Endodermal cell (in vitro differentiated cells): Measurements from ENCODE around the gene GCNT2. TPM values are rescaled to one million over a fixed set of nuclear protein-coding genes. Genes with fewer than 3 reads are reported as not detected.

Experiments
- DNase-seq: peaks from one replicate; pipeline ENCODE4 v3.0.0-alpha.2; 2017
- H3K27ac ChIP-seq: 2 replicates; pipeline ENCODE4 v1.5.1; 2013; ENCODE audit warnings: mild to moderate bottlenecking, low read depth, low read length, moderate library complexity
- H3K27me3 ChIP-seq: 2 replicates; pipeline ENCODE4 v1.6.1; 2013; ENCODE audit warnings: mild to moderate bottlenecking, low read length, moderate library complexity; ENCODE audit not compliant: insufficient read depth, control insufficient read depth, poor library complexity, severe bottlenecking
- H3K36me3 ChIP-seq: 2 replicates; pipeline ENCODE4 v1.7.0; 2013; ENCODE audit warnings: mild to moderate bottlenecking, low read length, moderate library complexity; ENCODE audit not compliant: control insufficient read depth, insufficient read depth
- H3K4me1 ChIP-seq: one replicate; pipeline ENCODE4 v1.7.0; 2013; ENCODE audit warnings: low read length; ENCODE audit not compliant: control insufficient read depth, insufficient read depth
- H3K4me3 ChIP-seq: 2 replicates; pipeline ENCODE4 v1.5.1; 2013; ENCODE audit warnings: mild to moderate bottlenecking, low read length, moderate library complexity
- H3K9ac ChIP-seq: 2 replicates; pipeline ENCODE4 v1.6.1; 2013; ENCODE audit warnings: mild to moderate bottlenecking, low read length, moderate library complexity; ENCODE audit not compliant: poor library complexity, severe bottlenecking; ENCODE audit errors: extremely low read depth
- H3K9me3 ChIP-seq: 2 replicates; pipeline ENCODE4 v1.6.1; 2013; ENCODE audit warnings: mild to moderate bottlenecking, low read length, moderate library complexity; ENCODE audit not compliant: control insufficient read depth
- H3K27ac Mint-ChIP-seq: 2 replicates; pipeline ENCODE4 v1.8.0; 2020; ENCODE audit warnings: mixed read lengths
- H3K27me3 Mint-ChIP-seq: 2 replicates; pipeline ENCODE4 v1.8.0; 2021; ENCODE audit warnings: mild to moderate bottlenecking, mixed read lengths; ENCODE audit not compliant: insufficient read depth
- H3K36me3 Mint-ChIP-seq: 2 replicates; pipeline ENCODE4 v1.8.0; 2020; ENCODE audit warnings: low read depth, mixed read lengths
- H3K4me1 Mint-ChIP-seq: 2 replicates; pipeline ENCODE4 v1.8.0; 2020; ENCODE audit warnings: mixed read lengths
- H3K4me3 Mint-ChIP-seq: 2 replicates; pipeline ENCODE4 v1.8.0; 2020; ENCODE audit warnings: mild to moderate bottlenecking, moderate library complexity, mixed read lengths
- H3K9me3 Mint-ChIP-seq: 2 replicates; pipeline ENCODE4 v1.8.0; 2020; ENCODE audit warnings: mild to moderate bottlenecking, mixed read lengths
- CTCF ChIP-seq: fragments of 200-600 bp; sonication (generic); conservative IDR thresholded peaks from 2 replicates; pipeline ENCODE4 v1.5.0; 2021; ENCODE audit warnings: antibody characterized with exemption, mild to moderate bottlenecking
- WGBS, 2 experiments: methylation state at CpG; one replicate each; pipeline versions ENCODE4 v1.1.5 to v1.1.7; 2013; ENCODE audit warnings: missing lambda C conversion rate in 2 of 2, mixed read lengths in 1 of 2; ENCODE audit not compliant: insufficient coverage in 1 of 2, insufficient read length in 1 of 2; 5-methylcytosine and 5-hydroxymethylcytosine counted together
- total RNA-seq, 2 donors: library from RNA; stranded (reverse); fragmentation: NEBNext Ultra II Directional in 1 of 2; extraction: Animal tissue kit (Norgen Biotek cat#: 25700) in 1 of 2; gene quantifications; 2 replicates in 1 of 2; 3 replicates in 1 of 2; pipeline ENCODE4 v1.2.1, GENCODE V29; 2021

GCNT2 gene
- total RNA-seq, 2 donors from 2014 or later = 23.3 to 24.9 TPM

DNA sequence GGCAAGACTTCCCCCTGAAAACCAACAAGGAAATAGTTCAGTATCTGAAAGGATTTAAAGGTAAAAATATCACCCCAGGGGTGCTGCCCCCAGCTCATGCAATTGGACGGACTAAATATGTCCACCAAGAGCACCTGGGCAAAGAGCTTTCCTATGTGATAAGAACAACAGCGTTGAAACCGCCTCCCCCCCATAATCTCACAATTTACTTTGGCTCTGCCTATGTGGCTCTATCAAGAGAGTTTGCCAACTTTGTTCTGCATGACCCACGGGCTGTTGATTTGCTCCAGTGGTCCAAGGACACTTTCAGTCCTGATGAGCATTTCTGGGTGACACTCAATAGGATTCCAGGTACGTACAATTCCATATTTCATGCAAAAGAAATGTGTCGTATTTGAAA, 35.8 kb downstream of the GCNT2 start:
- H3K27ac Mint-ChIP-seq = no peak overlapping the region
- no peak for DNase-seq
- TF ChIP-seq CTCF = no peak
- Histone ChIP-seq H3K27me3 (no peaks in the 10 kb centered on the region), H3K4me1 (peaks cover 11% of the 10 kb centered on the region), H3K9ac (no peak overlapping the region), H3K36me3 (no peaks in the 10 kb centered on the region), H3K9me3 (no peaks in the 10 kb centered on the region), H3K27ac (no peak overlapping the region), H3K4me3 (peak overlapping the region; percentile 80)
- H3K27me3 Mint-ChIP-seq = no peaks in the 10 kb centered on the region
- peaks cover 60% of the 10 kb centered on the region for H3K4me1 Mint-ChIP-seq
- peak overlapping the region; percentile 69 for H3K4me3 Mint-ChIP-seq
- no peaks in the 10 kb centered on the region for H3K36me3 Mint-ChIP-seq
- no peaks in the 10 kb centered on the region for H3K9me3 Mint-ChIP-seq
- 85 to 92% methylated on average over 5 to 6 of the region's 6 CpGs for WGBS, 2 experiments

- no peaks in the 10 kb centered on the region for H3K27me3 ChIP-seq
- no peak for DNase-seq
- no peaks in the 10 kb centered on the region for H3K9me3 ChIP-seq
- Mint-ChIP-seq H3K27me3 (no peaks in the 10 kb centered on the region), H3K36me3 (no peaks in the 10 kb centered on the region), H3K4me1 (peaks cover 60% of the 10 kb centered on the region), H3K27ac (no peak overlapping the region), H3K4me3 (peak overlapping the region; percentile 69), H3K9me3 (no peaks in the 10 kb centered on the region)
- no peaks in the 10 kb centered on the region for H3K36me3 ChIP-seq
- H3K9ac ChIP-seq = no peak overlapping the region
- TF ChIP-seq CTCF = no peak
- H3K27ac ChIP-seq = no peak overlapping the region
- H3K4me3 ChIP-seq = peak overlapping the region; percentile 54
- peaks cover 11% of the 10 kb centered on the region for H3K4me1 ChIP-seq
These were observed 36.8 kb downstream of the GCNT2 start for GRCh38 chr6:10557913-10558312.

DNA sequence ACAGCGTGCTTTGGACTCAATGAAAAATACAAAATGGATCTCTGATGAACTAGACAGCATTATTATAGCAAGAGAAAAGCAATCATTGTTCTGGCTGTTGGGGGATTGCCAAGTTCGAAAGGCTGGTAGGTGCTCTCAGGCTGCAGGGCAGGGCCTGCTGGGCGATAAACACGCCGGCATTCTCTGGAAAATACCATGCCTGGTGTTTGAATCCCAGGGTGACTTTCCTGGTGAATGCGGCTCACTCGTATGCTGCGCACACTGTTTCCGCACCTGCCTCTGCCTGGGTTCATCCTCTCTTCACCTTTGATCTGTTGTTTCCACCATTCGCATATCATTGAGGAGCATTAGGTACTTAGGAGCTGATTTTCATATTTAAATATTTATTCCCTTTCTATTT, 37.4 kb downstream of the GCNT2 start:
- no peaks in the 10 kb centered on the region for H3K9me3 ChIP-seq
- peak; percentile 82 for DNase-seq
- peaks cover 11% of the 10 kb centered on the region for H3K4me1 ChIP-seq
- peak overlapping the region; percentile 69 for H3K4me3 Mint-ChIP-seq
- no peaks in the 10 kb centered on the region for H3K27me3 ChIP-seq
- H3K4me1 Mint-ChIP-seq = peaks cover 60% of the 10 kb centered on the region
- peak overlapping the region; percentile 54 for H3K4me3 ChIP-seq
- 28 to 40% methylated on average over 10 of the region's 10 CpGs for WGBS, 2 experiments
- TF ChIP-seq CTCF = no peak
- H3K36me3 ChIP-seq = no peaks in the 10 kb centered on the region
- H3K36me3 Mint-ChIP-seq = no peaks in the 10 kb centered on the region
- H3K27me3 Mint-ChIP-seq = no peaks in the 10 kb centered on the region
- peak overlapping the region; percentile 56 for H3K27ac Mint-ChIP-seq
- no peaks in the 10 kb centered on the region for H3K9me3 Mint-ChIP-seq
- H3K27ac ChIP-seq = no peak overlapping the region
- no peak overlapping the region for H3K9ac ChIP-seq
